ENCODE results near the gene CNTLN. TPM values are rescaled to one million over a fixed set of nuclear protein-coding genes. Genes with fewer than 3 reads are reported as not detected.

CNTLN gene
- total RNA-seq, 4 donors from 2014 or later = 1.6 to 7.0 (median 2.4) TPM

DNA sequence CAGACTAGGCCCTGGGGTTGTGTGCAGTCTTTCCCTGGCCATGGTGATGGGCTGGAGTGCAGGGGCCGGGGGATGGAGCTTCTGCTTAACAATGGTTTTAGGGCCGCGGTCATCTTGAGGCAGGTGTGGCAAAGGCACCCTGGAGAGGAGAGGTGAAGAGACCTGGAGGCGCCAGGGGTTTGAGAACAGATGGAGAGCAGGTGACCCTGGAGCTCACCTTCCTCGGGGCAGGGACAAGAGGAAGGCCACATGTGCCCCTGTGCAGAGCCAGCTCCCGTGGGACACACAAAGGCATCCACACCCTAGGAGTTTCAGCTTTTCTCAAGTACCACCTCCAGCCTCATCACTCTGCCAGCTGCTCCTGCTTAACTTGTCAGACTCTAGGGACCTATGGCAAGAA lies 397.6 kb downstream of the CNTLN start:
- H3K27ac ChIP-seq = no peak overlapping the region
- no peak overlapping the region for H3K4me3 ChIP-seq
- no peaks in the 10 kb centered on the region for H3K27me3 ChIP-seq
- H3K4me1 ChIP-seq = no peaks in the 10 kb centered on the region
- H3K9me3 ChIP-seq = no peaks in the 10 kb centered on the region
- WGBS, 2 donors (ENCODE audit: low coverage in 1 of 2) = 86% methylated on average over 6 of the region's 6 CpGs; no CpG with 5 or more reads in 1 of the 2 donors
- no peak for DNase-seq
- no peaks in the 10 kb centered on the region for H3K36me3 ChIP-seq
- TF ChIP-seq POLR2A (IDR thresholded peaks at IDR 0.05) (no peak), EP300 (IDR thresholded peaks at IDR 0.05; ENCODE audit: low read depth) (no peak), POLR2AphosphoS5 (IDR thresholded peaks at IDR 0.05) (no peak), CTCF (IDR thresholded peaks at IDR 0.05) (no peak)
- intact Hi-C loops (cut with DNase I; ENCODE audit: low total_unique reads) = no loop called here
- in situ Hi-C loops (cut with MboI; ENCODE audit: low pct_ligation_motif_present in 1 of 4, low pct_unique_long_range_greater_than_20kb in 1 of 4, low sequenced_read_pairs in 3 of 4) = loop anchor here (10.0 to 25.0 kb wide), 3 partner anchors 272 to 1505 kb away; partner anchors contain the start of genes RRAGA (in 3 of the 4) and SAXO1 (in 3 of the 4)

- intact Hi-C loops (cut with DNase I; ENCODE audit: low total_unique reads) = no loop called here
- H3K36me3 ChIP-seq = no peaks in the 10 kb centered on the region
- H3K27ac ChIP-seq = no peak overlapping the region
- H3K4me1 ChIP-seq = no peaks in the 10 kb centered on the region
- H3K9me3 ChIP-seq = no peaks in the 10 kb centered on the region
- no peak for DNase-seq
- TF ChIP-seq CTCF (IDR thresholded peaks at IDR 0.05) = no peak
- TF ChIP-seq POLR2A (IDR thresholded peaks at IDR 0.05) = no peak
- no peak for TF ChIP-seq POLR2AphosphoS5 (IDR thresholded peaks at IDR 0.05)
- TF ChIP-seq EP300 (IDR thresholded peaks at IDR 0.05; ENCODE audit: low read depth) = no peak
- in situ Hi-C loops (cut with MboI; ENCODE audit: low pct_ligation_motif_present in 1 of 4, low pct_unique_long_range_greater_than_20kb in 1 of 4, low sequenced_read_pairs in 3 of 4) = loop anchor here (10.0 to 25.0 kb wide), 3 partner anchors 270 to 1502 kb away; partner anchors contain the start of genes RRAGA (in 3 of the 4) and SAXO1 (in 3 of the 4)
- no peak overlapping the region for H3K4me3 ChIP-seq
- WGBS, 2 donors (ENCODE audit: low coverage in 1 of 2) = 74 to 86% methylated on average over 2 to 3 of the region's 3 CpGs
- no peaks in the 10 kb centered on the region for H3K27me3 ChIP-seq
Observed at GRCh38 chr9:17535176-17535575, 400.3 kb downstream of the CNTLN start.

- 89 to 90% methylated on average over 7 of the region's 7 CpGs for WGBS, 2 donors (ENCODE audit: low coverage in 1 of 2)
- intact Hi-C loops (cut with DNase I; ENCODE audit: low total_unique reads) = no loop called here
- in situ Hi-C loops (cut with MboI; ENCODE audit: low pct_ligation_motif_present in 1 of 4, low pct_unique_long_range_greater_than_20kb in 1 of 4, low sequenced_read_pairs in 3 of 4) = loop anchor here (10.0 to 25.0 kb wide), 3 partner anchors 269 to 1501 kb away; partner anchors contain the start of genes RRAGA (in 3 of the 4) and SAXO1 (in 3 of the 4)
- Histone ChIP-seq H3K27me3 (no peaks in the 10 kb centered on the region), H3K9me3 (no peaks in the 10 kb centered on the region), H3K4me1 (no peaks in the 10 kb centered on the region), H3K27ac (no peak overlapping the region), H3K4me3 (no peak overlapping the region), H3K36me3 (no peaks in the 10 kb centered on the region)
- no peak for DNase-seq
- TF ChIP-seq POLR2AphosphoS5 (IDR thresholded peaks at IDR 0.05) (no peak), EP300 (IDR thresholded peaks at IDR 0.05; ENCODE audit: low read depth) (no peak), POLR2A (IDR thresholded peaks at IDR 0.05) (no peak), CTCF (IDR thresholded peaks at IDR 0.05) (no peak)
Observed at GRCh38 chr9:17536027-17536426, 401.2 kb downstream of the CNTLN start.

DNA sequence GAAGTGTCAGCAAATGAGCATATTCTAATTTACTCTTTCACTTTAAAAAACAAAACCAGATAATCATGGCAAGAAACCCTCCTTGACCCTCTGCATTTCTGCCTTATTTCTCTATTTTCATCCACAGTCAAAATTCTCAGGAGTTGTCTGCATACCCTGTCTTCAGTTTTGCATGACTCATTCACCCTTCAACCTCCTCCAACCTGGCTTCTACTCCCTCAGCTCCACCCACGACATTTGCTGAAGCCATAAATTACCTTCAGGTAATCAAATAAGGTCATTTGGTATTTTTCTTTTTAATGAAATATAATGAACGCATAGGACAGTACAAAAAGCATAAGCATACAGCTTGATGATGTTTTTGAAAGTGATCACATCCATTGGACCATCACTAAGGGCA lies 416.2 kb downstream of the CNTLN start:
- Histone ChIP-seq H3K4me1 (no peaks in the 10 kb centered on the region), H3K27ac (no peak overlapping the region), H3K27me3 (no peaks in the 10 kb centered on the region), H3K4me3 (no peak overlapping the region), H3K36me3 (no peaks in the 10 kb centered on the region), H3K9me3 (no peaks in the 10 kb centered on the region)
- TF ChIP-seq POLR2A (IDR thresholded peaks at IDR 0.05) = no peak
- intact Hi-C loops (cut with DNase I; ENCODE audit: low total_unique reads) = no loop called here
- in situ Hi-C loops (cut with MboI; ENCODE audit: low pct_ligation_motif_present in 1 of 4, low pct_unique_long_range_greater_than_20kb in 1 of 4, low sequenced_read_pairs in 3 of 4) = no loop called here
- 46 to 65% methylated on average over 2 of the region's 2 CpGs for WGBS, 2 donors (ENCODE audit: low coverage in 1 of 2)
- no peak for DNase-seq

Small RNA genes lying within 50 kb of the gene (small RNA-seq; reads per million reads assigned to genes)
- 0 reads per million in 4 donors for gene RPS29P33

Measured in transverse colon (tissue), 4 donors.